Stomach (tissue), 4 donors: ENCODE data around the gene RPS6KA4.

Experiments used
- CTCF ChIP-seq, 7 experiments: fragments of 450-650 bp in 4 of 7; fragments of 200-600 bp in 3 of 7; sonication (generic) in 3 of 7; IDR thresholded peaks; one replicate each; pipeline ENCODE4 v1.5.1; 2016 to 2019; ENCODE audit warnings: antibody characterized with exemption in 7 of 7, control low read depth in 2 of 7, mild to moderate bottlenecking in 1 of 7
- EP300 ChIP-seq: sonication (generic); formaldehyde crosslinking; IDR thresholded peaks from one replicate; pipeline ENCODE4 v1.6.1; 2017; ENCODE audit warnings: antibody characterized with exemption
- POLR2A ChIP-seq, 4 donors: fragments of 450-650 bp; IDR thresholded peaks; one replicate each; pipeline ENCODE4 v1.6.1; 2016; ENCODE audit warnings: antibody characterized with exemption in 4 of 4, control low read depth in 2 of 4, mild to moderate bottlenecking in 1 of 4, moderate library complexity in 1 of 4
- POLR2AphosphoS5 ChIP-seq, 3 donors: sonication (generic); formaldehyde crosslinking; IDR thresholded peaks; one replicate each; pipeline ENCODE4 v1.6.1; 2016; ENCODE audit warnings: antibody characterized with exemption in 3 of 3

GRCh38 chr11:64381350-64381749, 22.4 kb downstream of the RPS6KA4 start:
- TF ChIP-seq CTCF (IDR thresholded peaks at IDR 0.05) (no peak), POLR2A (IDR thresholded peaks at IDR 0.05) (no peak), EP300 (no peak), POLR2AphosphoS5 (IDR thresholded peaks at IDR 0.05) (no peak)
